HG03575 (cell line): ENCODE data around the gene NATD1.
A peak's percentile ranks its signal among the peaks of the same experiment; 100 is the strongest.

ENCODE experiments used
- ATAC-seq: cut with Tn5 transposase; IDR thresholded peaks from one replicate; pipeline ENCODE4 v1.9.1; 2021; ENCODE audit not compliant: unreplicated experiment, insufficient number of reproducible peaks, low FRiP score; ENCODE audit errors: extremely low read depth

Gene NATD1

GRCh38 chr17:21291862-21292261 is 38.7 kb upstream of the NATD1 start:
- no peak for ATAC-seq

DNA sequence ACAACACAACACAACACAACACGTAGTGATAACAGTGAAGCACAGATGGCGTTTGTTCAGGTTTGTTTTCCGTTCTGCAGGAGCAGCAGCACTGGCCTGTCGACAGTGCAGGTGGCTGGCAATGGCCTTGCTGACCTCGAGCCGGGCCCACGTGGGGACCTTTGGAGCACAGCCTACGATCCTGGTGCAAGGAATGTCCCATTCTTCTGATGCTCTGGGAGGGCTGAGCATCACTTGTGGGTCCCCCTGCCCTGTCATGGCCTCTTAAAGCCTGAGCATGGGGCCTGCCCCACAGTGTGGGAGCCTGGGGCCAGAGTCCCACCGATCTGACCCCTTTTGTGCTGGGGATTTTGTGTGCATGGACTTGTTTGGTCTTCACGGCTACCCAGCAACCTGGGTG is 38.1 kb upstream of the NATD1 start:
- ATAC-seq: no peak

DNA sequence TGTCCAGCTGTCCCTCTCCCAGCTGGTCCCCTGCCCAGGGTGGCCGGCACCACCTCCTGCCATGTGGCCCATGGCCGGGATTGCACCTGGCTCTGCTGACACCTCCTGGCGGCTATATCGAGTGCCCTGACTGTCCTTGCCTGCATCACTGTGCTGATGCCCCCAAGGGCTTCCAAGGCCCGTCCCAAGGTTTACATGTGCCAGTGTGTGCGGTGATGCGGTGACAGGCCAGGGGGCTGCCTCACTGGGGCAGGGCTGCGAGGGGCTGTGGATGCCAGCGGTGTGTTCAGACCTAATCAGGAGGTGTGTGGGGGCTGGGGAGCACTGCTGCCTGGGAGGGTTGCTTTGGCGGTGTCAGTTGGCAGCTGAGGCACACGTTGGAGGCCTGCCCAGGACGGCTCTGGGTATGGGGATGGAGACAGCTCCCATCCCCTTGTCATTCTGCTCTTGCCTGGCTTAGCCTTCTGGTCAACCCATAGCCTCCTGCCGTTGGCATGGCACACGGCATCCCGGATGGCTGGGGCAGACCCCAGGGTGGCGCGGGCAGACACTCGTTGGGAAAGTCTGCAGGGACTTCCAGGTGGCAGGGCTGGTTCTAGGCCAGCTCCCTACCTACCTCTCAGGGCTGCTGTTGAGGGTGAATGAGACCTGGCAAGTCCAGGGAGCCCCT is 36.8 kb upstream of the NATD1 start:
- ATAC-seq: no peak

- ATAC-seq: no peak
Observed at GRCh38 chr17:21289175-21289901, 36.1 kb upstream of the NATD1 start.

DNA sequence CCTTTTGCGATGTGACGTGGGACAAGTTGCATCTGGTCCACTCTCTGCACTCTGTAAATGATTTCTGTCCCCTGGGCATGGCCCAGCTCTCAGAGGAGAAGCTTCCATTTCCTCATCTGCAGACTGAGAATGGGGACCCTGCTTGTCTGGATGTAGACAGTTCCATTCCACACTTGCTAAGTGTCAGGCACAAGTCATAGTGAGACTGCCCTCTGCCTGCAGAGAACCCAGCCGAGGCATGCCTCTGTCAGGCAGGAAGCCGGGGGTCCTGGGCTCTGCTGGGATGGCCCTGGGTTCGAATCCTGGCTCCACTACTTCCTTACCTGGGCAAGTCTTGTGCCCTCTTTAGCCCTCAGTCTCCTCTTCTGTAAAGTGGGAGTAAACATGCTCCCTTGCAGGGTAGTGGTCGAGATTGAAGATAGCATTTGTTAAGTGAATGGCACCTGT is 35.4 kb upstream of the NATD1 start:
- ATAC-seq: no peak

DNA sequence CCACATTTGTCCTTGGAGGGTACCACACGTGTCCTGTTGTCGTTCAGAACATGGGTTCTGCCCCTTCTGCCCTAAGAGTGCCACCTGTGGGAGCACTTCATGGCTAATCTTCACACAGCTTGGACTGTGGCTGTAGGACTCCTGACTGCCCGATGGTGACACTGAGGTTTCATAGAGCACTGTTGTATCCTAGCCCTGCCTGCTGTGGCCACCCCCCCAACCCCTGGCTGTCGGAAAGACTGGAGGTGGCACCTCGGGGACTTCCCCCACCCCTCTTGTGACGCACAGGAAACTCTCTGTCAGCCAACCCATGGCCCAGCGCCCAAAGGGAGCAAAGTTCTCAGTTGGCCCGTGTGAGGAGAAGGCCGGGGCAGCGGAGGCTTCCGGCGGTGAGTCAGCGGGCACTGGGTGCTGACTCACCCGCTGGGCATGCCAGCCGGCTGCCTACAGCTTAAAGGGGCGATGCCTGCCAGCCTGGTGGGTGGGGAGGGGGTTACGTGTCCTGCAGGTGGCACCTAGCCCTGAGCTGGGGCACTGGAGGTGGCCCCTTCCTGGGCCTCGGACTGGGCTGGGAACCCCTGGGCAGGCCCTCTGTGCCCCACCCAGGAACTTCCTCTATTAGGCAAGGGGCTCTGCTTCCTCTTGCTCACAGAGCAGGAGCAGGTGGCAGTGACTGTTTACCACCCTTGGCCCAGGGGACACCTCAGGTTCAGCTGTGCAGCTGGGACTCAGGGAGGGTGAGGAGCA is 34.7 kb upstream of the NATD1 start:
- ATAC-seq: no peak

GRCh38 chr17:21286909-21287702 is 33.9 kb upstream of the NATD1 start:
- ATAC-seq: no peak

- no peak for ATAC-seq
Observed at GRCh38 chr17:21286066-21286770, 33.0 kb upstream of the NATD1 start.

- no peak for ATAC-seq
Observed at GRCh38 chr17:21285164-21286065, 32.2 kb upstream of the NATD1 start.

DNA sequence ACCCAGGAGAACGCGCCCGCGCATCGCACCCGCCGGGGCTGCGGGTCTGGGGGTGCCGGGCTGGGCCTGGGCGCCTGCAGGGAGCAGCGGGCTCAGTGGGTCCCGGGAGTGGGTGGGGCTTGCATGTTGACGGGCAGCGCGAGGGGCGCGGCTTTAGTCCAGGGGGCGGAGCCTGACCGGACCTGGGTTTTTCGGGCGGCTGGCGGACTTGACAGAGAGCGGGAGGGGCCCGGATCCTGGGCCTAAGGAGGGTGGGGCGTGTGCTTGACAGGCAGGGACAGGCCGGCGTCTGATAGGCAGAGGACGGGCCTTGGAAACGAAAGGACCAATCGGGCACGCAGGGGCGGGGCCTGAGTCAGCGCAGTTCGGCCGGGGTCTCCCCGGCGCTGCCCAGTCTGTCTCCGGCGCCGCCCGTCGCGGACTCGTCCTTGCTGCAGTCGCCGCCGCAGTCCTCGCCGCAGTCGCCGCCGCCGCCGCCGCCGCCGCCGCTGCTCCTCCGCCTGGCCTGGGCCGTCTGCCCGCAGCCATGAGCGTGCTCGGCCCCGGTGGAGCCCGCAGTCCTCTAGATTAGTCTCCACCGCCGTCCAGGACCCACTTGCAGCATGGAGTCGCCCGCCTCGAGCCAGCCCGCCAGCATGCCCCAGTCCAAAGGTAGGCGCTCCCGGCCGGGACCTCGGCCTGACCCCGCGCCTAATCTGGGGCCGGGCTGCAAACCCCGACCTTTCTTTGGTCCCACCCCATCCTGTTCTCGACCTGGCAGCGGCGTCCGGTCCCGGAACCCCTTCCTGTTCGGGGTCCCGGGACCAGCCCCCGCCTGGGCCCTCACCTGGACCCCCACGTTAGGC is 31.3 kb upstream of the NATD1 start, which contains the start of gene MAP2K3:
Gene MAP2K3 (plus strand): TSS at position 393 of the 845 bp plus-strand sequence. CDS start 210 bp downstream, at position 603.
- peak; percentile 42 for ATAC-seq

- ATAC-seq: no peak
Observed at GRCh38 chr17:21283482-21284318, 30.5 kb upstream of the NATD1 start.

DNA sequence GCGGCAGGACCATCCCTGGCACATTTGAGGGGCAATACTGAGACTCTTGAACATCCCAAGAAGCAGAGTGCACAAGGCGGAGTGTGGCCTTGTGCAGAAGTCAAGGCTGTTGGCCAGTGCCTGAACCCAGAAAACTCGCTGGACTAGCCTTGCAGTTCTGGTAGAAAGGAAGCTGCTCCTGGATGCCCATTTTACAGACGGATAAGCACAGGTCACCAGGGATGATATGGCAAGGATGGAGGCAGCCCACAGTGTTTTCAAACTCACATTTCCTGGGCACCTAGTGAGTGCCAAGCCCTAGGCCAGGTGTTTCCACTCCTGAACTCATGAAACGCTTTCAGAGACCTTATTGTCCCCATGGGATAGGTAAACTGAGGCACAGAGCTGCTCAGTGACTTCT is 29.6 kb upstream of the NATD1 start:
- ATAC-seq: no peak

DNA sequence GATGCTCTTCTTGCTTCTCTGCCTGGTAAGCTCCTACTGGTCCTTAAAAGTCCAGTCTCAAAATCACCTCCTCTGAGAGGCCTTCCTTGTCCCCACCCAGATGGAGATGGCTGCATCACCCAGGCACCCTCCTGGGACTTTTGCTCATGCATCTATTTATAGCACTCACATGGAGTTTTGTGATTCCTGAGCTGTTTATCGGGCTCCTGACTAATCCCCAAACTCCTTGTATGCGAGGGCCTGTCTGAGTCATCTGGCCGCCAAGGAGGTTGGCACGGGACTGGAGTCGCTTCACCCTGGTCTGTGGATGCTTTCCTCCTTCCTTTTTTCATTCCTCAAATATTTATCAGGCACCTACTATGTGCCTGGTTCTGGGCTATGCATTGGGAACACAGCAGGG is 29.0 kb upstream of the NATD1 start:
- no peak for ATAC-seq

- no peak for ATAC-seq
Observed at GRCh38 chr17:21280081-21280518, 26.9 kb upstream of the NATD1 start.

DNA sequence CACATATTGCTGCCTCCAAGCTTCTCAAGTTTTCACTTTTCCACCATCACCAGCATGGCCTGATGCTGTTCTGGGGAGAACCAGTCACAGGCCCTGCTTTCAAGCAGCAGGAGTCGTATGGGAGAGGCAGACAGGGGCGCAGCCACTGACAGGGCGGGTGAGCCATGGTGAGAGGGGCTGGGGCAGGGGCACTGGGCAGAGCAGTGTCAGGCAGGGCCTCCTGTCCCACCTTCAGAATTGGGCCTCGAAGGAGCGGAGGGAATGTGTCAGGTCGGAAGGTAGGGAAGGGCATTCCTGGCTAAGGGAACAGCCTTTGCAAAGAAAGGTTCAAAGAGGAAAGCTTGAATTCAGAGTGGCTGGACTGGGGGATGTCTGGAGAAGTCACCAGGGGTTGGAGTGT is 26.4 kb upstream of the NATD1 start:
- no peak for ATAC-seq

DNA sequence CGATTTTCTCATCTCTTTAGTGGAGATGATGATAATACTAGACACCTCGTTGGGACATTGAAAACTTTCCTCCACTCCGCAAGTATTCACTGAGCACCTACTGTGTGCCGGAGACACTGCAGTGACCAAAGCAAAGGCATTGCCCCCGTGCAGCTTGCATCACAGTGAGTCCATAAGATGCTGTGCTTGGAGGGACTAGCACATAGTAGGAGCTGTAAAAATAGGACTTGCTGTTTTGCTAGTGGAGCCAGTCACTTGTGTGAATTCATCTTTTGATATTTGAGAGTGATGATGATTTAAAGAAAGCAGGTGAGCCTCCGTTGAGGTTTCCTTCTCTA is 26.0 kb upstream of the NATD1 start:
- no peak for ATAC-seq
